ENCODE results near the gene GLCCI1. TPM values are rescaled to one million over a fixed set of nuclear protein-coding genes. Genes with fewer than 3 reads are reported as not detected.

GLCCI1 gene
- total and polyA plus RNA-seq, 2 of the 8 experiments (the other 6 are each of a cell fraction or from before 2014, with no cell fraction given) = 12.4 to 27.7 TPM

DNA sequence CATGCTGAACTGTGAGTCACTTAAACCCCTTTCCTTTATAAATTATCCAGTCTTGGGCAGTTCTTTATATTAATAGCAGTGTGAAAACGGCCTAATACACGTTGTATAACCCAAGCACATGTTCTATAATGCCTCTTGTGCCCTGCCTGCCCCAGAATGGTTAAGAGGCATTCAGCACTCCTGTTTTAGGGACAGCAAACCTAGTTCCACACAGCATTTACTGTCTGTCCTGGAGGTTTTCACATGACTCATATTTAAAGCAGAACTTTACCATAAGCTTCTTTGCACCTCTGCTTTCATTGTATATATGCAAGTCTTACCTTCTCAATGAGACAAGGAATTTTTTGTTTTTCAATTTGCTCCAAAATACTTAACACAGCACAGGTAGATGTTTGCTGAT lies 148.6 kb downstream of the GLCCI1 start:
- Histone ChIP-seq H3K79me1 (ENCODE audit: low read depth, low read length) (no peaks in the 10 kb centered on the region), H4K5ac (ENCODE audit: insufficient read length, low read depth, low read length) (no peak overlapping the region), H4K8ac (ENCODE audit: extremely low read depth, insufficient read depth, low read length) (no peak overlapping the region), H2AFZ (ENCODE audit: low read length) (no peak overlapping the region), H3K27ac (ENCODE audit: low read depth, low read length) (no peak overlapping the region), H3K9ac (replicated peaks in 1 of 4; ENCODE audit: extremely low read depth in 1 of 4, low read depth in 3 of 4, low read length in 3 of 4) (no peak overlapping the region), H3K27me3 (replicated peaks in 1 of 4; ENCODE audit: control insufficient read depth in 3 of 4, extremely low read depth in 1 of 4, insufficient read depth in 3 of 4, low read length in 3 of 4) (no peaks in the 10 kb centered on the region), H2BK5ac (ENCODE audit: low read depth, low read length) (no peak overlapping the region), H3K79me2 (ENCODE audit: control insufficient read depth in 1 of 2, insufficient read depth in 2 of 2, low read length in 2 of 2) (no peaks in the 10 kb centered on the region), H2BK20ac (ENCODE audit: low read length) (no peak overlapping the region), H2BK15ac (ENCODE audit: low read length) (no peak overlapping the region), H3K14ac (ENCODE audit: insufficient read length) (no peak overlapping the region), H3K9me3 (ENCODE audit: insufficient read depth in 2 of 2, low read depth in 1 of 2, low read length in 1 of 2) (no peaks in the 10 kb centered on the region), H3K23me2 (ENCODE audit: low read depth, low read length) (no peaks in the 10 kb centered on the region; the same call in 1 of the 2 replicates), H3K56ac (replicated peaks; ENCODE audit: insufficient read length, low read depth, low read length) (no peak overlapping the region), H3K4ac (replicated peaks; ENCODE audit: insufficient read length, low read depth, low read length) (no peak overlapping the region), H4K20me1 (replicated peaks in 1 of 2; ENCODE audit: control insufficient read depth in 1 of 2, insufficient read depth in 2 of 2, low read length in 2 of 2) (no peaks in the 10 kb centered on the region), H2AK5ac (ENCODE audit: low read depth, low read length) (no peak overlapping the region), H3K18ac (ENCODE audit: extremely low read depth, low read length) (no peak overlapping the region), H3K4me1 (replicated peaks in 1 of 4; ENCODE audit: control insufficient read depth in 3 of 4, insufficient read depth in 4 of 4, low read length in 3 of 4) (peaks cover under 1 to 7% (median 2%) of the 10 kb centered on the region in 4 experiments; a peak in 5 of 7 replicates), H4K91ac (replicated peaks; ENCODE audit: insufficient read length, low read length) (no peak overlapping the region), H3K4me3 (ENCODE audit: extremely low read depth in 1 of 4, insufficient read depth in 2 of 4, low read depth in 3 of 4, low read length in 4 of 4) (no peak overlapping the region), H3K4me2 (ENCODE audit: insufficient read depth in 1 of 2, low read depth in 2 of 2, low read length in 2 of 2) (no peak overlapping the region), H3K23ac (ENCODE audit: insufficient read length) (no peak overlapping the region), H2BK12ac (ENCODE audit: low read depth, low read length) (no peak overlapping the region), H3K36me3 (ENCODE audit: control insufficient read depth in 2 of 4, insufficient read depth in 4 of 4, low read length in 3 of 4) (no peaks in the 10 kb centered on the region; a peak in 1 of 8 replicates), H2BK120ac (replicated peaks; ENCODE audit: low read depth, low read length) (no peak overlapping the region)
- no peak for DNase-seq (ENCODE audit: low read depth in 1 of 2, low spot score in 2 of 2)
- POLR2A ChIA-PET (ENCODE audit: partially characterized antibody) = no interaction called here
- FAIRE-seq = no peak
- WGBS, 2 experiments (ENCODE audit: extremely low coverage in 1 of 2, insufficient coverage in 1 of 2, insufficient read length in 1 of 2, insufficient replicate concordance in 2 of 2, low coverage in 1 of 2, low lambda C conversion rate in 2 of 2, missing lambda C conversion rate in 1 of 2) = 96% methylated on average over 2 of the region's 2 CpGs; no CpG with 5 or more reads in 1 of the 2 experiments
- CTCF ChIA-PET (ENCODE audit: partially characterized antibody) = interaction anchor here (1.3 kb wide), 1 partner anchor 179 kb away, joined by 3 read pairs; no protein-coding TSS in a partner anchor
- TF ChIP-seq, protein P1, sequence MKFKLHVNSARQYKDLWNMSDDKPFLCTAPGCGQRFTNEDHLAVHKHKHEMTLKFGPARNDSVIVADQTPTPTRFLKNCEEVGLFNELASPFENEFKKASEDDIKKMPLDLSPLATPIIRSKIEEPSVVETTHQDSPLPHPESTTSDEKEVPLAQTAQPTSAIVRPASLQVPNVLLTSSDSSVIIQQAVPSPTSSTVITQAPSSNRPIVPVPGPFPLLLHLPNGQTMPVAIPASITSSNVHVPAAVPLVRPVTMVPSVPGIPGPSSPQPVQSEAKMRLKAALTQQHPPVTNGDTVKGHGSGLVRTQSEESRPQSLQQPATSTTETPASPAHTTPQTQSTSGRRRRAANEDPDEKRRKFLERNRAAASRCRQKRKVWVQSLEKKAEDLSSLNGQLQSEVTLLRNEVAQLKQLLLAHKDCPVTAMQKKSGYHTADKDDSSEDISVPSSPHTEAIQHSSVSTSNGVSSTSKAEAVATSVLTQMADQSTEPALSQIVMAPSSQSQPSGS (IDR thresholded peaks at IDR 0.05; ENCODE audit: low read length) = no peak
- TF ChIP-seq ASH2L (IDR thresholded peaks at IDR 0.05; ENCODE audit: low read length) (no peak), NRF1 (IDR thresholded peaks at IDR 0.05; ENCODE audit: low read depth, low read length) (no peak), ZNF274 (IDR thresholded peaks at IDR 0.05; ENCODE audit: borderline replicate concordance, extremely low read depth, low read length) (no peak), TAF1 (IDR thresholded peaks at IDR 0.05; ENCODE audit: low read depth, low read length) (no peak), POU5F1 (IDR thresholded peaks at IDR 0.05; ENCODE audit: low read depth, low read length) (no peak), RNF2 (IDR thresholded peaks at IDR 0.05; ENCODE audit: borderline replicate concordance, low read depth, low read length, missing control alignments, poor library complexity, severe bottlenecking) (no peak), RBBP5 (IDR thresholded peaks at IDR 0.05; ENCODE audit: borderline replicate concordance, low read depth, low read length) (no peak)
